ENCODE data around the gene NCK1. TPM values are rescaled to one million over a fixed set of nuclear protein-coding genes. Genes with fewer than 3 reads are reported as not detected.

The NCK1 gene
- total and polyA plus RNA-seq, 9 of the 15 experiments (the other 6 are each of a cell fraction or from before 2014, with no cell fraction given), result 17.3 to 30.5 (median 25.0) TPM

GRCh38 chr3:136899622-136900158 is 37.7 kb downstream of the NCK1 start (continued):
- TF ChIP-seq THRAP3 (IDR thresholded peaks at IDR 0.05; ENCODE audit: borderline replicate concordance), result no peak
- peak; percentile 83 for TF ChIP-seq TCF3 (CRISPR knock-in tag; IDR thresholded peaks at IDR 0.05)
- no peak for TF ChIP-seq GABPA (tag; conservative IDR thresholded peaks at IDR 0.05; ENCODE audit: low read depth)
- no peak for TF ChIP-seq CEBPG (CRISPR knock-in tag; IDR thresholded peaks at IDR 0.05)
- TF ChIP-seq CEBPG (tag; conservative IDR thresholded peaks at IDR 0.05 in 1 of 2, IDR thresholded peaks at IDR 0.05 in 1 of 2), result no peak
- no peak for TF ChIP-seq TCF15 (CRISPR knock-in tag; IDR thresholded peaks at IDR 0.05)
- TF ChIP-seq, protein P1, sequence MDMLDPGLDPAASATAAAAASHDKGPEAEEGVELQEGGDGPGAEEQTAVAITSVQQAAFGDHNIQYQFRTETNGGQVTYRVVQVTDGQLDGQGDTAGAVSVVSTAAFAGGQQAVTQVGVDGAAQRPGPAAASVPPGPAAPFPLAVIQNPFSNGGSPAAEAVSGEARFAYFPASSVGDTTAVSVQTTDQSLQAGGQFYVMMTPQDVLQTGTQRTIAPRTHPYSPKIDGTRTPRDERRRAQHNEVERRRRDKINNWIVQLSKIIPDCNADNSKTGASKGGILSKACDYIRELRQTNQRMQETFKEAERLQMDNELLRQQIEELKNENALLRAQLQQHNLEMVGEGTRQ (CRISPR knock-in tag; IDR thresholded peaks at IDR 0.05), result no peak
- TF ChIP-seq PCBP2 (IDR thresholded peaks at IDR 0.05; ENCODE audit: low read depth, low read length, poor library complexity, severe bottlenecking), result no peak
- TF ChIP-seq, protein P2, sequence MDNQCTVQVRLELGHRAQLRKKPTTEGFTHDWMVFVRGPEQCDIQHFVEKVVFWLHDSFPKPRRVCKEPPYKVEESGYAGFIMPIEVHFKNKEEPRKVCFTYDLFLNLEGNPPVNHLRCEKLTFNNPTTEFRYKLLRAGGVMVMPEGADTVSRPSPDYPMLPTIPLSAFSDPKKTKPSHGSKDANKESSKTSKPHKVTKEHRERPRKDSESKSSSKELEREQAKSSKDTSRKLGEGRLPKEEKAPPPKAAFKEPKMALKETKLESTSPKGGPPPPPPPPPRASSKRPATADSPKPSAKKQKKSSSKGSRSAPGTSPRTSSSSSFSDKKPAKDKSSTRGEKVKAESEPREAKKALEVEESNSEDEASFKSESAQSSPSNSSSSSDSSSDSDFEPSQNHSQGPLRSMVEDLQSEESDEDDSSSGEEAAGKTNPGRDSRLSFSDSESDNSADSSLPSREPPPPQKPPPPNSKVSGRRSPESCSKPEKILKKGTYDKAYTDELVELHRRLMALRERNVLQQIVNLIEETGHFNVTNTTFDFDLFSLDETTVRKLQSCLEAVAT (IDR thresholded peaks at IDR 0.05), result no peak
- TF ChIP-seq, protein P3, sequence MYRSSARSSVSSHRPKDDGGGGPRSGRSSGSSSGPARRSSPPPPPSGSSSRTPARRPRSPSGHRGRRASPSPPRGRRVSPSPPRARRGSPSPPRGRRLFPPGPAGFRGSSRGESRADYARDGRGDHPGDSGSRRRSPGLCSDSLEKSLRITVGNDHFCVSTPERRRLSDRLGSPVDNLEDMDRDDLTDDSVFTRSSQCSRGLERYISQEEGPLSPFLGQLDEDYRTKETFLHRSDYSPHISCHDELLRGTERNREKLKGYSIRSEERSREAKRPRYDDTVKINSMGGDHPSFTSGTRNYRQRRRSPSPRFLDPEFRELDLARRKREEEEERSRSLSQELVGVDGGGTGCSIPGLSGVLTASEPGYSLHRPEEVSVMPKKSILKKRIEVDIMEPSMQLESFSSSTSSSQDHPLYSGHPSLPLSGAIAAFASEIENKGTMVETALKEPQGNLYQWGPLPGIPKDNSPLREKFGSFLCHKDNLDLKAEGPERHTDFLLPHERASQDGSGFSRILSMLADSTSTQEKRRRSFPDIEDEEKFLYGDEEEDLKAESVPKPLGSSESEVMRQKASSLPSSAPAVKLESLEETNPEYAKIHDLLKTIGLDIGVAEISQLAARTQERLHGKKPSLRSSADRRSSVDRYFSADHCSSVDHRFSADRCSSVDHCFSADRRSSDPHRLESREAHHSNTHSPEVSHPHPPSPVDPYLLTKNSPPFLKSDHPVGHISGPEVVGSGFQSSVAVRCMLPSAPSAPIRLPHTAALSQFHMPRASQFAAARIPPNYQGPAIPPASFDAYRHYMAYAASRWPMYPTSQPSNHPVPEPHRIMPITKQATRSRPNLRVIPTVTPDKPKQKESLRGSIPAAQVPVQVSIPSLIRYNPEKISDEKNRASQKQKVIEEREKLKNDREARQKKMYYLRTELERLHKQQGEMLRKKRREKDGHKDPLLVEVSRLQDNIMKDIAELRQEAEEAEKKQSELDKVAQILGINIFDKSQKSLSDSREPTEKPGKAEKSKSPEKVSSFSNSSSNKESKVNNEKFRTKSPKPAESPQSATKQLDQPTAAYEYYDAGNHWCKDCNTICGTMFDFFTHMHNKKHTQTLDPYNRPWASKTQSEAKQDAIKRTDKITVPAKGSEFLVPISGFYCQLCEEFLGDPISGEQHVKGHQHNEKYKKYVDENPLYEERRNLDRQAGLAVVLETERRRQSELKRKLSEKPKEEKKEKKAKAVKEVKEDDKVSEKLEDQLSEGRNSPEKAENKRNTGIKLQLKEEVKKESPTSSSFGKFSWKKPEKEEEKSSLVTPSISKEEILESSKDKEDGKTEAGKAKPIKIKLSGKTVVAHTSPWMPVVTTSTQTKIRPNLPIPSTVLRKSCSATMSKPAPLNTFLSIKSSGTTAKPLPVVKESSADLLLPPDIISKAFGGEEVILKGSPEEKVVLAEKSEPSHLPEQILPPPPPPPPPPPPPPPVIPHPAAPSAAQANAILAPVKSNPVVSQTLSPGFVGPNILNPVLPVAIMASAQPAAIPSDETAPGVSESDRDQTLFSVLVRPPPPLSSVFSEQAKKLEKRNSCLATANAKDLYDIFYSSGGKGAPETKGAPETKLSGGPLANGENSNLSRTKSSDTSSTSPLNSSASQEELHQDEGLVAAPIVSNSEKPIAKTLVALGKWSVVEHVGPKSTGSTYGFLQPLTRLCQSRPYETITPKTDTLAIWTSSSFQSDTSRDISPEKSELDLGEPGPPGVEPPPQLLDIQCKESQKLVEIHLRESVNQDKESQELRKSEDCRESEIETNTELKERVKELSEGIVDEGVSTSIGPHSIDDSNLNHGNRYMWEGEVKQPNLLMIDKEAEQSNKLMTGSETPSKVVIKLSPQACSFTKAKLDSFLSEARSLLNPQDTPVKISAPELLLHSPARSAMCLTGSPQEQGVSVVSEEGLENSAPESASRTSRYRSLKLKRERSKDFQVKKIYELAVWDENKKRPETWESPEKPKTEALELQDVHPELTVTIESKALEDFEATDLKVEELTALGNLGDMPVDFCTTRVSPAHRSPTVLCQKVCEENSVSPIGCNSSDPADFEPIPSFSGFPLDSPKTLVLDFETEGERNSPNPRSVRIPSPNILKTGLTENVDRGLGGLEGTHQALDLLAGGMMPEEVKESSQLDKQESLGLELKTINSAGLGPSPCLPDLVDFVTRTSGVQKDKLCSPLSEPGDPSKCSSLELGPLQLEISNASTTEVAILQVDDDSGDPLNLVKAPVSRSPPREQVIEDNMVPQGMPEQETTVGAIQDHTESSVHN (IDR thresholded peaks at IDR 0.05; ENCODE audit: borderline replicate concordance in 1 of 2, low read depth in 1 of 2), result no peak
- TF ChIP-seq ZNF253 (CRISPR knock-in tag; conservative IDR thresholded peaks at IDR 0.05), result no peak
- no peak for TF ChIP-seq HCFC1 (IDR thresholded peaks at IDR 0.05; ENCODE audit: low read depth, low read length)
- peak; percentile 58; the same call in 1 of the 2 replicates for TF ChIP-seq CXXC5 (CRISPR knock-in tag; IDR thresholded peaks at IDR 0.05)
- TF ChIP-seq RBM34 (IDR thresholded peaks at IDR 0.05; ENCODE audit: borderline replicate concordance, insufficient read depth, low read length), result no peak
- no peak for TF ChIP-seq HMG20A (CRISPR knock-in tag; conservative IDR thresholded peaks at IDR 0.05)
- no peak for TF ChIP-seq ZBTB7A (IDR thresholded peaks at IDR 0.05; ENCODE audit: borderline replicate concordance, control insufficient read depth, low read depth, low read length)
- peak; percentile 89 for TF ChIP-seq FOSL1 (tag; conservative IDR thresholded peaks at IDR 0.05)
